Sciatic nerve (tissue), 2 donors: Measurements from ENCODE around the gene GPRASP1. TPM values are rescaled to one million over a fixed set of nuclear protein-coding genes. Genes with fewer than 3 reads are reported as not detected.

Experiments used
- ATAC-seq: fragments of 200-7000 bp; cut with Tn5 transposase; one replicate; pipeline ENCODE4 v1.9.1; 2020; ENCODE audit warnings: mild to moderate bottlenecking, moderate library complexity
- DNase-seq: peaks from one replicate; pipeline ENCODE4 v3.0.0-alpha.2; 2020; ENCODE audit warnings: low spot score
- intact Hi-C: fragments of 100-400 bp; cut with DNase I; formaldehyde crosslinking; loops from one replicate; pipeline ENCODE4 v1.14.2; 2022
- total RNA-seq: library from RNA; stranded (reverse); fragmentation: NEBNext Ultra II Directional; extraction: Animal tissue kit (Norgen Biotek cat#: 25700); gene quantifications from one replicate; pipeline ENCODE4 v1.2.1, GENCODE V29; 2021
- donor health status: DM: no; HTN: no; CAD: no.
- donor health status: DM: no; HTN: no; CAD: no.

The GPRASP1 gene
- total RNA-seq, 1 donor from 2014 or later: 26.7 TPM

- no peak for DNase-seq
- no peak for ATAC-seq
- intact Hi-C loops: no loop called here
These were observed 45.0 kb downstream of the GPRASP1 start for GRCh38 chrX:102696306-102696705.

GRCh38 chrX:102697494-102697893 lies 46.2 kb downstream of the GPRASP1 start:
- intact Hi-C loops: no loop called here
- ATAC-seq (no peak), DNase-seq (no peak)

Other genes with a start within 250 kb of the GPRASP1 start
- not detected for gene NXF2B, start 211.5 kb upstream of the GPRASP1 start, total RNA-seq
- gene TCP11X2, start 179.7 kb upstream of the GPRASP1 start, total RNA-seq: not detected
- gene TMSB15A, start 134.7 kb upstream of the GPRASP1 start, total RNA-seq: not detected
- 7.4 TPM for gene ARMCX5, start 52.0 kb upstream of the GPRASP1 start, total RNA-seq
- 14.4 TPM for gene GPRASP2, start 61.0 kb downstream of the GPRASP1 start, total RNA-seq
- 7.4 TPM for gene GPRASP3, start 69.3 kb downstream of the GPRASP1 start, total RNA-seq